ENCODE measurements around the gene SEZ6L. TPM values are rescaled to one million over a fixed set of nuclear protein-coding genes. Genes with fewer than 3 reads are reported as not detected.

The SEZ6L gene
- total RNA-seq, 1 donor from 2014 or later, result 2.3 TPM

- Mint-ChIP-seq H3K27ac (ENCODE audit: unreplicated experiment) (no peak overlapping the region), H3K4me1 (ENCODE audit: low read depth, unreplicated experiment) (peaks cover 4% of the 10 kb centered on the region), H3K4me3 (ENCODE audit: unreplicated experiment) (no peak overlapping the region)
These were observed 240.6 kb downstream of the SEZ6L start for GRCh38 chr22:26409719-26410335.

GRCh38 chr22:26410386-26410785 is 241.1 kb downstream of the SEZ6L start:
- H3K9me3 ChIP-seq (ENCODE audit: insufficient read depth, low read depth, low read length), result no peaks in the 10 kb centered on the region
- no peak overlapping the region for H3K27ac Mint-ChIP-seq (ENCODE audit: unreplicated experiment)

More at GRCh38 chr22:26409719-26410335, 240.6 kb downstream of the SEZ6L start:
- no peak for DNase-seq (ENCODE audit: low read depth)
- H2AFZ ChIP-seq (ENCODE audit: low read depth, low read length), result no peak overlapping the region
- no peaks in the 10 kb centered on the region for H3K36me3 ChIP-seq (ENCODE audit: insufficient read depth, low read length)
- H3K36me3 Mint-ChIP-seq (ENCODE audit: low read depth, unreplicated experiment), result no peaks in the 10 kb centered on the region
- no peak for FAIRE-seq
- no peaks in the 10 kb centered on the region for H4K20me1 ChIP-seq (ENCODE audit: insufficient read depth, low read length)
- TF ChIP-seq, protein P1, sequence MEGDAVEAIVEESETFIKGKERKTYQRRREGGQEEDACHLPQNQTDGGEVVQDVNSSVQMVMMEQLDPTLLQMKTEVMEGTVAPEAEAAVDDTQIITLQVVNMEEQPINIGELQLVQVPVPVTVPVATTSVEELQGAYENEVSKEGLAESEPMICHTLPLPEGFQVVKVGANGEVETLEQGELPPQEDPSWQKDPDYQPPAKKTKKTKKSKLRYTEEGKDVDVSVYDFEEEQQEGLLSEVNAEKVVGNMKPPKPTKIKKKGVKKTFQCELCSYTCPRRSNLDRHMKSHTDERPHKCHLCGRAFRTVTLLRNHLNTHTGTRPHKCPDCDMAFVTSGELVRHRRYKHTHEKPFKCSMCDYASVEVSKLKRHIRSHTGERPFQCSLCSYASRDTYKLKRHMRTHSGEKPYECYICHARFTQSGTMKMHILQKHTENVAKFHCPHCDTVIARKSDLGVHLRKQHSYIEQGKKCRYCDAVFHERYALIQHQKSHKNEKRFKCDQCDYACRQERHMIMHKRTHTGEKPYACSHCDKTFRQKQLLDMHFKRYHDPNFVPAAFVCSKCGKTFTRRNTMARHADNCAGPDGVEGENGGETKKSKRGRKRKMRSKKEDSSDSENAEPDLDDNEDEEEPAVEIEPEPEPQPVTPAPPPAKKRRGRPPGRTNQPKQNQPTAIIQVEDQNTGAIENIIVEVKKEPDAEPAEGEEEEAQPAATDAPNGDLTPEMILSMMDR (IDR thresholded peaks at IDR 0.05; ENCODE audit: insufficient read depth, low read depth, low read length), result no peak
- no peak for TF ChIP-seq EZH2 (IDR thresholded peaks at IDR 0.05; ENCODE audit: insufficient read depth, low read length)
- H3K27ac ChIP-seq (ENCODE audit: low read depth, low read length), result no peak overlapping the region
- peaks cover 35% of the 10 kb centered on the region for H3K27me3 ChIP-seq (ENCODE audit: insufficient read depth, low read length)
- no peak overlapping the region for H3K4me2 ChIP-seq (ENCODE audit: low read length)
- no peaks in the 10 kb centered on the region for H3K27me3 Mint-ChIP-seq (ENCODE audit: low read depth, unreplicated experiment)
- H3K9me3 Mint-ChIP-seq (ENCODE audit: unreplicated experiment), result no peaks in the 10 kb centered on the region
- no peak overlapping the region for H3K9ac ChIP-seq (ENCODE audit: low read length)
- H3K79me2 ChIP-seq (ENCODE audit: insufficient read depth, low read length), result no peaks in the 10 kb centered on the region
- H3K4me1 ChIP-seq (ENCODE audit: insufficient read depth, low read length), result no peaks in the 10 kb centered on the region
- no peaks in the 10 kb centered on the region for H3K9me3 ChIP-seq (ENCODE audit: insufficient read depth, low read depth, low read length)
- H3K4me3 ChIP-seq (ENCODE audit: insufficient read depth, low read depth, low read length), result no peak overlapping the region

GRCh38 chr22:26414347-26414746 is 245.1 kb downstream of the SEZ6L start:
- no peak overlapping the region for H3K27ac Mint-ChIP-seq (ENCODE audit: unreplicated experiment)
- no peak for FAIRE-seq
- H3K4me3 ChIP-seq (ENCODE audit: insufficient read depth, low read depth, low read length), result no peak overlapping the region
- no peak for DNase-seq (ENCODE audit: low read depth)
- no peaks in the 10 kb centered on the region for H3K9me3 ChIP-seq (ENCODE audit: insufficient read depth, low read depth, low read length)
- no peaks in the 10 kb centered on the region for H3K36me3 Mint-ChIP-seq (ENCODE audit: low read depth, unreplicated experiment)
- no peaks in the 10 kb centered on the region for H3K27me3 Mint-ChIP-seq (ENCODE audit: low read depth, unreplicated experiment)
- H3K9ac ChIP-seq (ENCODE audit: low read length), result no peak overlapping the region
- H3K4me3 Mint-ChIP-seq (ENCODE audit: unreplicated experiment), result no peak overlapping the region
- no peaks in the 10 kb centered on the region for H3K36me3 ChIP-seq (ENCODE audit: insufficient read depth, low read length)
- no peaks in the 10 kb centered on the region for H3K9me3 Mint-ChIP-seq (ENCODE audit: unreplicated experiment)
- no peak overlapping the region for H3K4me2 ChIP-seq (ENCODE audit: low read length)
- H2AFZ ChIP-seq (ENCODE audit: low read depth, low read length), result no peak overlapping the region
- peaks cover 45% of the 10 kb centered on the region for H3K27me3 ChIP-seq (ENCODE audit: insufficient read depth, low read length)
- H3K4me1 ChIP-seq (ENCODE audit: insufficient read depth, low read length), result peaks cover 10% of the 10 kb centered on the region
- no peak for TF ChIP-seq EZH2 (IDR thresholded peaks at IDR 0.05; ENCODE audit: insufficient read depth, low read length)
- TF ChIP-seq, protein P1 (IDR thresholded peaks at IDR 0.05; ENCODE audit: insufficient read depth, low read depth, low read length), result no peak
- H4K20me1 ChIP-seq (ENCODE audit: insufficient read depth, low read length), result no peaks in the 10 kb centered on the region
- no peaks in the 10 kb centered on the region for H3K79me2 ChIP-seq (ENCODE audit: insufficient read depth, low read length)
- peaks cover 26% of the 10 kb centered on the region for H3K4me1 Mint-ChIP-seq (ENCODE audit: low read depth, unreplicated experiment)
- no peak overlapping the region for H3K27ac ChIP-seq (ENCODE audit: low read depth, low read length)

More at GRCh38 chr22:26410386-26410785, 241.1 kb downstream of the SEZ6L start:
- no peak overlapping the region for H2AFZ ChIP-seq (ENCODE audit: low read depth, low read length)
- peaks cover 35% of the 10 kb centered on the region for H3K27me3 ChIP-seq (ENCODE audit: insufficient read depth, low read length)
- no peaks in the 10 kb centered on the region for H3K79me2 ChIP-seq (ENCODE audit: insufficient read depth, low read length)
- H3K27ac ChIP-seq (ENCODE audit: low read depth, low read length), result no peak overlapping the region
- TF ChIP-seq, protein P1 (IDR thresholded peaks at IDR 0.05; ENCODE audit: insufficient read depth, low read depth, low read length), result no peak
- TF ChIP-seq EZH2 (IDR thresholded peaks at IDR 0.05; ENCODE audit: insufficient read depth, low read length), result no peak
- H3K4me1 Mint-ChIP-seq (ENCODE audit: low read depth, unreplicated experiment), result peaks cover 2% of the 10 kb centered on the region
- H3K4me1 ChIP-seq (ENCODE audit: insufficient read depth, low read length), result no peaks in the 10 kb centered on the region
- no peaks in the 10 kb centered on the region for H3K36me3 Mint-ChIP-seq (ENCODE audit: low read depth, unreplicated experiment)
- DNase-seq (ENCODE audit: low read depth) (no peak), FAIRE-seq (no peak)
- H3K4me3 Mint-ChIP-seq (ENCODE audit: unreplicated experiment), result no peak overlapping the region
- no peaks in the 10 kb centered on the region for H4K20me1 ChIP-seq (ENCODE audit: insufficient read depth, low read length)
- H3K9me3 Mint-ChIP-seq (ENCODE audit: unreplicated experiment), result no peaks in the 10 kb centered on the region
- H3K4me3 ChIP-seq (ENCODE audit: insufficient read depth, low read depth, low read length), result no peak overlapping the region
- no peak overlapping the region for H3K9ac ChIP-seq (ENCODE audit: low read length)
- no peaks in the 10 kb centered on the region for H3K36me3 ChIP-seq (ENCODE audit: insufficient read depth, low read length)
- no peaks in the 10 kb centered on the region for H3K27me3 Mint-ChIP-seq (ENCODE audit: low read depth, unreplicated experiment)
- H3K4me2 ChIP-seq (ENCODE audit: low read length), result no peak overlapping the region
